SU-DHL-6 (cell line): ENCODE results near the gene FIBCD1.

Experiments used
- H2AFZ ChIP-seq: fragments of 200-600 bp; sonication (generic); 2 replicates; pipeline ENCODE4 v1.6.1; 2014; ENCODE audit warnings: low read depth, mild to moderate bottlenecking, moderate library complexity, mixed read lengths, antibody characterized with exemption, low read length; ENCODE audit not compliant: severe bottlenecking
- H3F3A ChIP-seq: fragments of 200-600 bp; shearing (Covaris generic); 2 replicates; pipeline ENCODE4 v1.6.0; 2016; ENCODE audit warnings: antibody characterized with exemption, mild to moderate bottlenecking; ENCODE audit not compliant: insufficient read depth
- H3K27ac ChIP-seq: fragments of 200-600 bp; sonication (generic); 2 replicates; pipeline ENCODE4 v1.5.1; 2016; ENCODE audit warnings: low read depth, mild to moderate bottlenecking, low read length, moderate library complexity, mixed read lengths
- H3K27me3 ChIP-seq: fragments of 200-600 bp; sonication (generic), shearing (Covaris generic); 2 replicates; pipeline ENCODE4 v1.6.0; 2014; ENCODE audit warnings: mild to moderate bottlenecking, low read length
- H3K36me3 ChIP-seq: fragments of 200-600 bp; sonication (generic); 2 replicates; pipeline ENCODE4 v1.6.1; 2014; ENCODE audit warnings: mild to moderate bottlenecking, low read length, mixed read lengths
- H3K4me2 ChIP-seq: fragments of 300-600, 200-600 bp; shearing (Covaris generic), sonication (generic); 2 replicates; pipeline ENCODE4 v1.6.0; 2014; ENCODE audit warnings: low read length, low read depth, mild to moderate bottlenecking; ENCODE audit not compliant: poor library complexity, severe bottlenecking
- H3K4me3 ChIP-seq: fragments of 200-600 bp; sonication (generic); 2 replicates; pipeline ENCODE4 v1.5.1; 2014; ENCODE audit warnings: antibody characterized with exemption, low read length, mild to moderate bottlenecking, mixed read lengths; ENCODE audit not compliant: insufficient read depth, poor library complexity, severe bottlenecking
- H3K79me2 ChIP-seq: fragments of 200-600 bp; sonication (generic); 2 replicates; pipeline ENCODE4 v1.6.1; 2014; ENCODE audit warnings: mild to moderate bottlenecking, low read length, moderate library complexity; ENCODE audit not compliant: insufficient read depth
- H3K9ac ChIP-seq: fragments of 200-600 bp; sonication (generic); 2 replicates; pipeline ENCODE4 v1.7.0; 2014; ENCODE audit warnings: mild to moderate bottlenecking, low read length
- H3K9me2 ChIP-seq: fragments of 200-600 bp; sonication (generic); replicated peaks from 2 replicates; pipeline ENCODE4 v1.6.1; 2014; ENCODE audit warnings: low read length; ENCODE audit not compliant: insufficient read depth
- H3K9me3 ChIP-seq: fragments of 200-600 bp; sonication (generic); 2 replicates; pipeline ENCODE4 v1.6.1; 2014; ENCODE audit warnings: low read length, mixed read lengths; ENCODE audit not compliant: insufficient read depth
- H4K20me1 ChIP-seq: fragments of 200-600 bp; sonication (generic); 2 replicates; pipeline ENCODE4 v1.6.1; 2014; ENCODE audit warnings: low read depth, mild to moderate bottlenecking, antibody characterized with exemption, low read length, moderate library complexity, mixed read lengths
- EZH2phosphoT487 ChIP-seq: fragments of 200-600 bp; sonication (generic), shearing (Covaris generic); conservative IDR thresholded peaks from 2 replicates; pipeline ENCODE4 v1.6.1; 2018; ENCODE audit warnings: mild to moderate bottlenecking, antibody characterized with exemption, low read length, moderate library complexity, mixed read lengths
- TF ChIP-seq, protein P1 (sequence below): fragments of 200-600 bp; sonication (generic); IDR thresholded peaks from one replicate; pipeline ENCODE4 v1.5.1; 2017; ENCODE audit warnings: antibody characterized with exemption, mild to moderate bottlenecking, low read length, moderate library complexity; ENCODE audit not compliant: insufficient read depth, poor library complexity, severe bottlenecking

Gene FIBCD1

GRCh38 chr9:130918101-130918825 is 20.8 kb downstream of the FIBCD1 start:
- Histone ChIP-seq H3K27me3 (no peaks in the 10 kb centered on the region), H3K4me3 (no peak overlapping the region), H4K20me1 (no peaks in the 10 kb centered on the region; the same call in 1 of the 2 replicates), H3K9ac (no peak overlapping the region), H3K4me2 (no peak overlapping the region), H3K9me3 (no peaks in the 10 kb centered on the region), H3K9me2 (no peaks in the 10 kb centered on the region), H2AFZ (no peak overlapping the region), H3K79me2 (no peaks in the 10 kb centered on the region), H3F3A (no peaks in the 10 kb centered on the region), H3K27ac (no peak overlapping the region), H3K36me3 (no peaks in the 10 kb centered on the region)
- TF ChIP-seq EZH2phosphoT487, result no peak
- TF ChIP-seq, protein P1, sequence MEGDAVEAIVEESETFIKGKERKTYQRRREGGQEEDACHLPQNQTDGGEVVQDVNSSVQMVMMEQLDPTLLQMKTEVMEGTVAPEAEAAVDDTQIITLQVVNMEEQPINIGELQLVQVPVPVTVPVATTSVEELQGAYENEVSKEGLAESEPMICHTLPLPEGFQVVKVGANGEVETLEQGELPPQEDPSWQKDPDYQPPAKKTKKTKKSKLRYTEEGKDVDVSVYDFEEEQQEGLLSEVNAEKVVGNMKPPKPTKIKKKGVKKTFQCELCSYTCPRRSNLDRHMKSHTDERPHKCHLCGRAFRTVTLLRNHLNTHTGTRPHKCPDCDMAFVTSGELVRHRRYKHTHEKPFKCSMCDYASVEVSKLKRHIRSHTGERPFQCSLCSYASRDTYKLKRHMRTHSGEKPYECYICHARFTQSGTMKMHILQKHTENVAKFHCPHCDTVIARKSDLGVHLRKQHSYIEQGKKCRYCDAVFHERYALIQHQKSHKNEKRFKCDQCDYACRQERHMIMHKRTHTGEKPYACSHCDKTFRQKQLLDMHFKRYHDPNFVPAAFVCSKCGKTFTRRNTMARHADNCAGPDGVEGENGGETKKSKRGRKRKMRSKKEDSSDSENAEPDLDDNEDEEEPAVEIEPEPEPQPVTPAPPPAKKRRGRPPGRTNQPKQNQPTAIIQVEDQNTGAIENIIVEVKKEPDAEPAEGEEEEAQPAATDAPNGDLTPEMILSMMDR, result no peak

GRCh38 chr9:130917168-130917960 is 21.7 kb downstream of the FIBCD1 start:
- no peak overlapping the region for H2AFZ ChIP-seq
- H3F3A ChIP-seq, result no peaks in the 10 kb centered on the region
- no peaks in the 10 kb centered on the region for H3K36me3 ChIP-seq
- H4K20me1 ChIP-seq, result no peaks in the 10 kb centered on the region; the same call in 1 of the 2 replicates
- H3K4me2 ChIP-seq, result no peak overlapping the region
- no peaks in the 10 kb centered on the region for H3K9me3 ChIP-seq
- no peak overlapping the region for H3K27ac ChIP-seq
- H3K9ac ChIP-seq, result no peak overlapping the region
- no peaks in the 10 kb centered on the region for H3K79me2 ChIP-seq
- H3K27me3 ChIP-seq, result no peaks in the 10 kb centered on the region
- TF ChIP-seq, protein P1, result no peak
- TF ChIP-seq EZH2phosphoT487, result no peak
- H3K4me3 ChIP-seq, result no peak overlapping the region
- no peaks in the 10 kb centered on the region for H3K9me2 ChIP-seq

DNA sequence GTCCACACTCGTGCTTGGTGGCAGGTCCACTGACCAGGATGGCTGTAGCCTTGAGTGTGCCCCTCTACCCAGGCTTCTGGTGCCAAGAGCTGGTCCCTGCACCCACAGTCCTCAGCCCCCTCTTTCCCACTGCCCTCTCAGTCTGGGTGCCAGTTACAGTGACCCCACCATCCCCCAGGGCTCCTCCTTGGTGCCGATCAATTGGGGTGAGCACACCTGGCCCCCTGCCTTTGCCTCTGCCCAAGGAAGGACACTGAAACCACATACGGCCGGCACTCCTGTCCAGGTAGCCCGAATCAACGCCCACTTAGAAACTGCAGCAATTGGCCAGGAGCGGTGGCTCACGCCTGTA is 24.0 kb downstream of the FIBCD1 start:
- H3K4me2 ChIP-seq, result no peak overlapping the region
- no peak overlapping the region for H3K9ac ChIP-seq
- no peak overlapping the region for H2AFZ ChIP-seq

More for the DNA sequence above, 24.0 kb downstream of the FIBCD1 start:
- Histone ChIP-seq H3K4me3 (no peak overlapping the region), H3K9me3 (no peaks in the 10 kb centered on the region), H3K27ac (no peak overlapping the region), H3K79me2 (no peaks in the 10 kb centered on the region), H3F3A (no peaks in the 10 kb centered on the region), H4K20me1 (no peaks in the 10 kb centered on the region; the same call in 1 of the 2 replicates), H3K27me3 (no peaks in the 10 kb centered on the region), H3K9me2 (no peaks in the 10 kb centered on the region), H3K36me3 (no peaks in the 10 kb centered on the region)
- TF ChIP-seq EZH2phosphoT487, result no peak
- TF ChIP-seq, protein P1, result no peak
